A549 (cell line): ENCODE measurements around the gene PBXIP1.
A peak's percentile ranks its signal among the peaks of the same experiment; 100 is the strongest.

Experiments
- BHLHE40 ChIP-seq: IDR thresholded peaks from 2 replicates; pipeline ENCODE4 v1.6.1; 2012; ENCODE audit warnings: low read depth, low read length, inconsistent platforms
- HOXA7 ChIP-seq: fragments of 250-450 bp; sonication (Bioruptor Pico); IDR thresholded peaks from 2 replicates; pipeline ENCODE4 v1.5.0; 2020; ENCODE audit warnings: mild to moderate bottlenecking, moderate library complexity
- JUNB ChIP-seq: fragments of >200 bp; sonication (Bioruptor Twin); formaldehyde crosslinking; IDR thresholded peaks from 2 replicates; pipeline ENCODE4 v1.6.1; 2016
- MAFK ChIP-seq: fragments of 450-650 bp; IDR thresholded peaks from 2 replicates; pipeline ENCODE4 v1.6.1; 2014; ENCODE audit not compliant: partially characterized antibody
- MYC ChIP-seq: IDR thresholded peaks from 2 replicates; pipeline ENCODE4 v1.6.1; 2012; ENCODE audit warnings: mild to moderate bottlenecking, inconsistent platforms, low read length, improper control_type of control experiment, borderline replicate concordance
- NR3C1 ChIP-seq: fragments of >200 bp; sonication (Bioruptor Twin); formaldehyde crosslinking; IDR thresholded peaks from 3 replicates; pipeline ENCODE4 v1.6.1; 2017
- PHF8 ChIP-seq: fragments of 200-600 bp; sonication (generic); IDR thresholded peaks from 2 replicates; pipeline ENCODE4 v1.6.1; 2016; ENCODE audit warnings: low read depth, mild to moderate bottlenecking, antibody characterized with exemption, moderate library complexity, borderline replicate concordance
- POLR2A ChIP-seq: IDR thresholded peaks from 2 replicates; pipeline ENCODE4 v1.6.1; 2012; ENCODE audit warnings: mild to moderate bottlenecking, low read length
- POLR2AphosphoS2 ChIP-seq: conservative IDR thresholded peaks from 2 replicates; pipeline ENCODE4 v1.6.1; 2012; ENCODE audit warnings: low read length, improper control_type of control experiment, inconsistent platforms
- RFX5 ChIP-seq: fragments of 450-650 bp; IDR thresholded peaks from 2 replicates; pipeline ENCODE4 v1.7.1; 2014; ENCODE audit warnings: antibody characterized with exemption, mild to moderate bottlenecking, moderate library complexity
- SMC3 ChIP-seq: fragments of >200 bp; sonication (Bioruptor Twin); formaldehyde crosslinking; IDR thresholded peaks from 3 replicates; pipeline ENCODE4 v1.6.1; 2018; ENCODE audit warnings: inconsistent platforms
- TP53 ChIP-seq: fragments of 250-450 bp; sonication (Bioruptor Pico); IDR thresholded peaks from 2 replicates; pipeline ENCODE4 v1.5.0; 2021; ENCODE audit warnings: mild to moderate bottlenecking, moderate library complexity
- TF ChIP-seq, protein P1 (sequence below): fragments of >200 bp; sonication (Bioruptor Twin); formaldehyde crosslinking; IDR thresholded peaks from 3 replicates; pipeline ENCODE4 v1.5.1; 2016
- TF ChIP-seq, protein P2 (sequence below): IDR thresholded peaks from 2 replicates; pipeline ENCODE4 v1.6.1; 2012

DNA sequence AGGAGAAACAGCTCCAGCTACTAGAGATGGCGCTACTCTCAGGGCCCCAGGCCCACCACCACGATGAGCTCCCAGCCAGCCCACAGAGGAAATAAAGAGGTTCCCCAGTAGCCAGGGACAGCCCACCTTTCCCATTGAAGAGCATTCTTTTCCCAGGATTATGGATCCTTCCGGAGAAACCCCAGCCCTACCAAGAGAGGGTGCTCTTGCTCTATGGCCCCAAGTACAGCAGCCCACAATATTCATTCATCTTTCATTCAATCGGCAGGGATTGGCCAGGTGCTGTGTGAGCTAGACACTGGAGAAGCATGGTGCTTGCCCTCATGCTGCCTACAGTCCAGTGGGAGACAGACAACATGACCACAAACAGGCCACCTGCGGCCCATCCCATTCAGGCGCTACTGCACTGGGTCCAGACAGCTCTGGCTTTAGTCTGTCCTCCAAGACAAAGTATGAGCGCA, 49.2 kb downstream of the PBXIP1 start:
- TF ChIP-seq, protein P1, sequence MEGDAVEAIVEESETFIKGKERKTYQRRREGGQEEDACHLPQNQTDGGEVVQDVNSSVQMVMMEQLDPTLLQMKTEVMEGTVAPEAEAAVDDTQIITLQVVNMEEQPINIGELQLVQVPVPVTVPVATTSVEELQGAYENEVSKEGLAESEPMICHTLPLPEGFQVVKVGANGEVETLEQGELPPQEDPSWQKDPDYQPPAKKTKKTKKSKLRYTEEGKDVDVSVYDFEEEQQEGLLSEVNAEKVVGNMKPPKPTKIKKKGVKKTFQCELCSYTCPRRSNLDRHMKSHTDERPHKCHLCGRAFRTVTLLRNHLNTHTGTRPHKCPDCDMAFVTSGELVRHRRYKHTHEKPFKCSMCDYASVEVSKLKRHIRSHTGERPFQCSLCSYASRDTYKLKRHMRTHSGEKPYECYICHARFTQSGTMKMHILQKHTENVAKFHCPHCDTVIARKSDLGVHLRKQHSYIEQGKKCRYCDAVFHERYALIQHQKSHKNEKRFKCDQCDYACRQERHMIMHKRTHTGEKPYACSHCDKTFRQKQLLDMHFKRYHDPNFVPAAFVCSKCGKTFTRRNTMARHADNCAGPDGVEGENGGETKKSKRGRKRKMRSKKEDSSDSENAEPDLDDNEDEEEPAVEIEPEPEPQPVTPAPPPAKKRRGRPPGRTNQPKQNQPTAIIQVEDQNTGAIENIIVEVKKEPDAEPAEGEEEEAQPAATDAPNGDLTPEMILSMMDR, result peak; percentile 37
- TF ChIP-seq TP53 (CRISPR knock-in tag) (no peak), POLR2AphosphoS2 (no peak), JUNB (no peak), RFX5 (no peak), MAFK (no peak), PHF8 (no peak), BHLHE40 (no peak), POLR2A (no peak), NR3C1 (no peak), SMC3 (peak; percentile 43), HOXA7 (no peak), MYC (no peak)
- TF ChIP-seq, protein P2, sequence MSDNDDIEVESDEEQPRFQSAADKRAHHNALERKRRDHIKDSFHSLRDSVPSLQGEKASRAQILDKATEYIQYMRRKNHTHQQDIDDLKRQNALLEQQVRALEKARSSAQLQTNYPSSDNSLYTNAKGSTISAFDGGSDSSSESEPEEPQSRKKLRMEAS, result no peak
